K562 (cell line): ENCODE results near the gene XCL1. TPM values are rescaled to one million over a fixed set of nuclear protein-coding genes. Genes with fewer than 3 reads are reported as not detected.

ENCODE experiments used
- ATAC-seq: fragments of 200-7000 bp; cut with Tn5 transposase; 3 replicates; pipeline ENCODE4 v1.9.1; 2020; ENCODE audit warnings: moderate library complexity
- BruUV-seq: library from RNA; stranded (reverse); fragments of 400-500 nt; replicated peaks from 2 replicates; lab custom pipeline; 2021; lab: Mats Ljungman, UMichigan
- CTCF ChIA-PET: fragments of 300-600 bp; formaldehyde crosslinking; extraction: SDS; loops from one replicate; lab custom pipeline; 2021; ENCODE audit warnings: low intra/inter-chr PET ratio; lab: Yijun Ruan, JAX
- POLR2A ChIA-PET: fragments of 300-600, 350-650 bp; sonication (Branson Sonifier 250); formaldehyde crosslinking; extraction: SDS; loops from one replicate; lab custom pipeline; 2021; ENCODE audit warnings: antibody characterized with exemption, inconsistent platforms; lab: Yijun Ruan, JAX
- DNase-seq, 4 experiments: peaks; one replicate each; pipeline versions ENCODE4 v3.0.0 to v3.0.0-alpha.2; 2011 to 2018; ENCODE audit warnings: low spot score in 3 of 4, mixed read lengths in 3 of 4; ENCODE audit errors: extremely low read depth in 1 of 4
- FAIRE-seq: peaks from 2 replicates; lab custom pipeline; 2011; peaks lifted over from hg19 to GRCh38; lab: Jason Lieb, UNC
- H2AFZ ChIP-seq: 2 replicates; pipeline ENCODE4 v1.6.0; 2011; ENCODE audit warnings: low read depth, low read length, control low read depth, inconsistent platforms
- H3K27ac ChIP-seq: fragments of 200-600 bp; 3 replicates; pipeline ENCODE4 v1.8.0; 2011; ENCODE audit warnings: low read depth, mild to moderate bottlenecking, control low read depth, inconsistent platforms, low read length, moderate library complexity, mixed read lengths; ENCODE audit errors: extremely low read depth
- H3K27me3 ChIP-seq, 2 experiments: fragments of 300-600 bp in 1 of 2; 2 replicates in 1 of 2; 3 replicates in 1 of 2; pipeline versions ENCODE4 v1.6.0 to v1.8.0; 2011; ENCODE audit warnings: inconsistent platforms in 2 of 2, low read length in 2 of 2, mild to moderate bottlenecking in 1 of 2, mixed read lengths in 1 of 2, moderate library complexity in 1 of 2; ENCODE audit not compliant: control insufficient read depth in 2 of 2, insufficient read depth in 2 of 2
- H3K36me3 ChIP-seq: fragments of 300-600 bp; 3 replicates; pipeline ENCODE4 v1.8.0; 2011; ENCODE audit warnings: mild to moderate bottlenecking, low read length, inconsistent platforms; ENCODE audit not compliant: control insufficient read depth, insufficient read depth
- H3K4me1 ChIP-seq, 2 experiments: fragments of 200-600 bp in 1 of 2; replicated peaks in 1 of 2; 2 replicates in 1 of 2; 3 replicates in 1 of 2; pipeline versions ENCODE4 v1.5.1 to v1.8.0; 2011; ENCODE audit warnings: inconsistent platforms in 2 of 2, low read length in 2 of 2, mild to moderate bottlenecking in 1 of 2, mixed read lengths in 1 of 2, moderate library complexity in 1 of 2; ENCODE audit not compliant: control insufficient read depth in 2 of 2, insufficient read depth in 2 of 2
- H3K4me2 ChIP-seq: 2 replicates; pipeline ENCODE4 v1.6.1; 2011; ENCODE audit warnings: low read length, control low read depth, inconsistent platforms, mixed read lengths; ENCODE audit not compliant: insufficient read depth
- H3K4me3 ChIP-seq: fragments of 200-600 bp; sonication (generic), shearing (Covaris generic); 2 replicates; pipeline ENCODE4 v1.5.1; 2016; ENCODE audit warnings: control low read depth, inconsistent platforms
- H3K79me2 ChIP-seq: fragments of 200-600 bp; 3 replicates; pipeline ENCODE4 v1.8.0; 2011; ENCODE audit warnings: low read length, inconsistent platforms; ENCODE audit not compliant: control insufficient read depth, insufficient read depth
- H3K9ac ChIP-seq, 2 experiments: 2 replicates each; pipeline versions ENCODE4 v1.6.0 to v1.6.1; 2011; ENCODE audit warnings: low read depth in 2 of 2, low read length in 2 of 2, control low read depth in 1 of 2, inconsistent platforms in 1 of 2, mild to moderate bottlenecking in 1 of 2, mixed read lengths in 1 of 2; ENCODE audit not compliant: insufficient read depth in 1 of 2
- H3K9me1 ChIP-seq: one replicate; pipeline ENCODE4 v1.6.0; 2011; ENCODE audit warnings: inconsistent platforms, mild to moderate bottlenecking, low read length, moderate library complexity; ENCODE audit not compliant: control insufficient read depth, insufficient read depth
- H3K9me3 ChIP-seq: replicated peaks from 2 replicates; pipeline ENCODE4 v1.5.1; 2011; ENCODE audit warnings: low read depth, low read length, inconsistent platforms; ENCODE audit not compliant: control insufficient read depth, insufficient read depth
- H4K20me1 ChIP-seq: replicated peaks from 2 replicates; pipeline ENCODE4 v1.6.1; 2011; ENCODE audit warnings: low read length, inconsistent platforms, mixed read lengths; ENCODE audit not compliant: control insufficient read depth, insufficient read depth
- CBX2 ChIP-seq: fragments of 200-600 bp; sonication (generic); IDR thresholded peaks from one replicate; pipeline ENCODE4 v1.6.1; 2012; ENCODE audit warnings: mild to moderate bottlenecking, low read length, inconsistent platforms; ENCODE audit not compliant: insufficient read depth, poor library complexity, severe bottlenecking
- CREB1 ChIP-seq, 2 experiments: sonication (generic) in 1 of 2; formaldehyde crosslinking in 1 of 2; IDR thresholded peaks; 2 replicates each; pipeline versions ENCODE4 v1.6.1 to v1.8.0; 2012 to 2022; ENCODE audit warnings: inconsistent platforms in 1 of 2, mild to moderate bottlenecking in 1 of 2, missing genetic modification reagents in 1 of 2, moderate library complexity in 1 of 2
- CXXC5 ChIP-seq: fragments of 250-450 bp; sonication (Bioruptor Pico); IDR thresholded peaks from 2 replicates; pipeline ENCODE4 v1.8.0; 2022; ENCODE audit warnings: inconsistent platforms, mild to moderate bottlenecking, moderate library complexity
- DNMT1 ChIP-seq: fragments of 450-650 bp; IDR thresholded peaks from 2 replicates; pipeline ENCODE4 v1.6.1; 2016; ENCODE audit warnings: antibody characterized with exemption, mild to moderate bottlenecking
- EP300 ChIP-seq: IDR thresholded peaks from 2 replicates; pipeline ENCODE4 v1.6.1; 2012; ENCODE audit warnings: low read length, improper control_type of control experiment
- MGA ChIP-seq: fragments of 450-650 bp; IDR thresholded peaks from 2 replicates; pipeline ENCODE4 v1.6.1; 2016; ENCODE audit warnings: mild to moderate bottlenecking, moderate library complexity
- TAF9B ChIP-seq: fragments of 450-650 bp; IDR thresholded peaks from 2 replicates; pipeline ENCODE4 v1.6.1; 2018; ENCODE audit warnings: mild to moderate bottlenecking; ENCODE audit not compliant: partially characterized antibody
- ZNF398 ChIP-seq: fragments of 250-450 bp; sonication (Bioruptor Pico); IDR thresholded peaks from 2 replicates; pipeline ENCODE4 v1.8.0; 2021; ENCODE audit warnings: moderate library complexity, mild to moderate bottlenecking, inconsistent platforms
- WGBS: fragments of 100-300 bp; shearing (Covaris generic); methylation state at CpG from one replicate; pipeline ENCODE4 v1.1.6; 2016; ENCODE audit warnings: low coverage, mixed read lengths; ENCODE audit not compliant: insufficient coverage; ENCODE audit errors: missing lambda C conversion rate; 5-methylcytosine and 5-hydroxymethylcytosine counted together
- in situ Hi-C: fragments of 300-500 bp; cut with MboI; formaldehyde crosslinking; loops from 4 replicates; pipeline ENCODE4 v1.15.0; 2018; ENCODE audit warnings: inconsistent platforms, mixed read lengths
- intact Hi-C: fragments of 100-400 bp; cut with micrococcal nuclease; formaldehyde crosslinking; loops from 2 replicates; pipeline ENCODE4 v1.14.2; 2022
- polyA plus RNA-seq, 8 experiments: library from polyadenylated mRNA; depleted of rRNA in 4 of 8; stranded (reverse) in 5 of 8; unstranded in 3 of 8; fragments of >200 nt; fragmentation: Nextera tagmentation in 2 of 8; fragmentation: Illumina TruSeq in 1 of 8; extraction: Ambion mirVana in 2 of 8; extraction: Trizol in 1 of 8; gene quantifications; 2 replicates each; pipeline versions ENCODE4 v1.2.1 to v1.2.3, GENCODE V29; 2011 to 2014; ENCODE audit warnings: inconsistent platforms in 1 of 8, missing spikeins in 1 of 8
- total RNA-seq, 7 experiments: library from RNA; depleted of rRNA in 6 of 7; stranded (reverse); fragments of >200 nt in 6 of 7; fragmentation: Illumina TruSeq in 2 of 7; extraction: Trizol in 2 of 7; gene quantifications; 2 replicates each; pipeline versions ENCODE4 v1.2.1 to v1.2.3, GENCODE V29; 2011 to 2021; ENCODE audit warnings: low replicate concordance in 1 of 7

The XCL1 gene
- total and polyA plus RNA-seq, 9 of the 15 experiments (the other 6 are each of a cell fraction or from before 2014, with no cell fraction given) = 0.06 to 0.09 (median 0.06) TPM; not detected in 6

GRCh38 chr1:168627370-168627769 is 51.0 kb downstream of the XCL1 start:
- Histone ChIP-seq H3K79me2 (no peaks in the 10 kb centered on the region), H3K9ac (no peak overlapping the region), H3K36me3 (no peaks in the 10 kb centered on the region), H3K9me1 (no peaks in the 10 kb centered on the region), H3K4me1 (no peaks in the 10 kb centered on the region), H3K4me3 (no peak overlapping the region), H3K27me3 (peaks cover 0 to 7% of the 10 kb centered on the region in 2 experiments; a peak in 1 of 5 replicates), H3K4me2 (no peak overlapping the region), H2AFZ (no peak overlapping the region), H3K9me3 (no peaks in the 10 kb centered on the region), H3K27ac (no peak overlapping the region), H4K20me1 (no peaks in the 10 kb centered on the region)
- DNase-seq (no peak), ATAC-seq (no peak), FAIRE-seq (no peak)
- 0% methylated on average over 1 of the region's 1 CpG for WGBS
- ChIA-PET POLR2A (no interaction called here), CTCF (no interaction called here)
- BruUV-seq = no TSS peak
- intact Hi-C loops (no loop called here), in situ Hi-C loops (no loop called here)
- no peak for TF ChIP-seq TAF9B
- TF ChIP-seq ZNF398 (CRISPR knock-in tag) = no peak
- no peak for TF ChIP-seq DNMT1
- TF ChIP-seq CBX2 = no peak
- no peak for TF ChIP-seq EP300
- no peak for TF ChIP-seq CREB1 (IDR thresholded peaks at IDR 0.05)
- TF ChIP-seq CREB1 (CRISPR knock-in tag; IDR thresholded peaks at IDR 0.05) = no peak
- TF ChIP-seq MGA = no peak
- no peak for TF ChIP-seq CXXC5 (CRISPR knock-in tag)
